GM12878 (cell line): ENCODE data around the gene MYL12B. TPM values are rescaled to one million over a fixed set of nuclear protein-coding genes. Genes with fewer than 3 reads are reported as not detected.

Experiments
- NFIC ChIP-seq: IDR thresholded peaks from 2 replicates; pipeline ENCODE4 v1.6.1; 2012; ENCODE audit warnings: low read depth, mild to moderate bottlenecking, inconsistent platforms, low read length, moderate library complexity
- RAD21 ChIP-seq: IDR thresholded peaks from 2 replicates; pipeline ENCODE4 v1.6.1; 2011; ENCODE audit warnings: mild to moderate bottlenecking, low read depth, low read length, moderate library complexity; ENCODE audit not compliant: insufficient read depth
- RBBP5 ChIP-seq: fragments of 200-600 bp; sonication (generic); conservative IDR thresholded peaks from 2 replicates; pipeline ENCODE4 v1.6.1; 2016
- SIX5 ChIP-seq: IDR thresholded peaks from 2 replicates; pipeline ENCODE4 v1.6.1; 2011; ENCODE audit warnings: mild to moderate bottlenecking, low read depth, low read length, moderate library complexity; ENCODE audit not compliant: severe bottlenecking
- SMARCA5 ChIP-seq: fragments of 450-650 bp; IDR thresholded peaks from 2 replicates; pipeline ENCODE4 v1.6.1; 2017; ENCODE audit warnings: mild to moderate bottlenecking
- SRF ChIP-seq, 2 experiments: IDR thresholded peaks; 2 replicates each; pipeline ENCODE4 v1.6.1; 2011; ENCODE audit warnings: low read depth in 2 of 2, low read length in 2 of 2, mild to moderate bottlenecking in 1 of 2, moderate library complexity in 1 of 2
- STAT3 ChIP-seq: IDR thresholded peaks from 2 replicates; pipeline ENCODE4 v1.6.1; 2011; ENCODE audit warnings: low read depth, low read length, improper control_type of control experiment
- YY1 ChIP-seq: IDR thresholded peaks from 2 replicates; pipeline ENCODE4 v1.6.1; 2011; ENCODE audit warnings: low read depth, mild to moderate bottlenecking, low read length
- ZSCAN29 ChIP-seq: fragments of 450-650 bp; IDR thresholded peaks from 2 replicates; pipeline ENCODE4 v1.6.1; 2017; ENCODE audit warnings: mild to moderate bottlenecking, moderate library complexity
- polyA plus RNA-seq, 11 experiments: library from polyadenylated mRNA; depleted of rRNA in 4 of 11; unstranded in 6 of 11; stranded (reverse) in 5 of 11; fragments of >200 nt; fragmentation: Nextera tagmentation in 4 of 11; fragmentation: Illumina TruSeq in 1 of 11; extraction: Ambion mirVana in 4 of 11; extraction: Trizol in 1 of 11; gene quantifications; 1 replicate in 1 of 11; 2 replicates in 10 of 11; pipeline versions ENCODE4 v1.2.1 to v1.2.3, GENCODE V29; 2011 to 2016; ENCODE audit warnings: inconsistent platforms in 2 of 11, missing spikeins in 2 of 11, low read depth in 1 of 11
- total RNA-seq, 4 experiments: library from RNA; depleted of rRNA in 3 of 4; stranded (reverse); fragments of >200 nt in 3 of 4; fragmentation: Illumina TruSeq in 1 of 4; extraction: Trizol in 1 of 4; gene quantifications; 2 replicates each; pipeline versions ENCODE4 v1.2.1 to v1.2.3, GENCODE V29; 2013 to 2021
- TF ChIP-seq, protein P1 (sequence below), 3 experiments: IDR thresholded peaks in 2 of 3; conservative IDR thresholded peaks in 1 of 3; 2 replicates each; pipeline ENCODE4 v1.5.1; 2011; ENCODE audit warnings: low read depth in 3 of 3, low read length in 3 of 3, mild to moderate bottlenecking in 3 of 3, control low read depth in 2 of 3, moderate library complexity in 2 of 3, inconsistent platforms in 1 of 3, mixed read lengths in 1 of 3; ENCODE audit not compliant: control insufficient read depth in 2 of 3, insufficient read depth in 1 of 3; ENCODE audit errors: extremely low read depth in 1 of 3
- TF ChIP-seq, protein P2 (sequence below): fragments of 450-650 bp; IDR thresholded peaks from 2 replicates; pipeline ENCODE4 v1.6.1; 2016; ENCODE audit warnings: mild to moderate bottlenecking
- TF ChIP-seq, protein P3 (sequence below): fragments of 450-650 bp; IDR thresholded peaks from 2 replicates; pipeline ENCODE4 v1.6.1; 2017; ENCODE audit warnings: borderline replicate concordance
- TF ChIP-seq, protein P4 (sequence below): fragments of 450-650 bp; conservative IDR thresholded peaks from 2 replicates; pipeline ENCODE4 v1.6.1; 2017; ENCODE audit warnings: mild to moderate bottlenecking, moderate library complexity
- TF ChIP-seq, protein P5 (sequence below): IDR thresholded peaks from 2 replicates; pipeline ENCODE4 v1.6.1; 2012; ENCODE audit warnings: improper control_type of control experiment, low read depth, low read length; ENCODE audit not compliant: insufficient replicate concordance

Gene MYL12B
- total and polyA plus RNA-seq, 10 of the 15 experiments (the other 5 are each of a cell fraction or from before 2014, with no cell fraction given), result 179 to 739 (median 400) TPM

DNA sequence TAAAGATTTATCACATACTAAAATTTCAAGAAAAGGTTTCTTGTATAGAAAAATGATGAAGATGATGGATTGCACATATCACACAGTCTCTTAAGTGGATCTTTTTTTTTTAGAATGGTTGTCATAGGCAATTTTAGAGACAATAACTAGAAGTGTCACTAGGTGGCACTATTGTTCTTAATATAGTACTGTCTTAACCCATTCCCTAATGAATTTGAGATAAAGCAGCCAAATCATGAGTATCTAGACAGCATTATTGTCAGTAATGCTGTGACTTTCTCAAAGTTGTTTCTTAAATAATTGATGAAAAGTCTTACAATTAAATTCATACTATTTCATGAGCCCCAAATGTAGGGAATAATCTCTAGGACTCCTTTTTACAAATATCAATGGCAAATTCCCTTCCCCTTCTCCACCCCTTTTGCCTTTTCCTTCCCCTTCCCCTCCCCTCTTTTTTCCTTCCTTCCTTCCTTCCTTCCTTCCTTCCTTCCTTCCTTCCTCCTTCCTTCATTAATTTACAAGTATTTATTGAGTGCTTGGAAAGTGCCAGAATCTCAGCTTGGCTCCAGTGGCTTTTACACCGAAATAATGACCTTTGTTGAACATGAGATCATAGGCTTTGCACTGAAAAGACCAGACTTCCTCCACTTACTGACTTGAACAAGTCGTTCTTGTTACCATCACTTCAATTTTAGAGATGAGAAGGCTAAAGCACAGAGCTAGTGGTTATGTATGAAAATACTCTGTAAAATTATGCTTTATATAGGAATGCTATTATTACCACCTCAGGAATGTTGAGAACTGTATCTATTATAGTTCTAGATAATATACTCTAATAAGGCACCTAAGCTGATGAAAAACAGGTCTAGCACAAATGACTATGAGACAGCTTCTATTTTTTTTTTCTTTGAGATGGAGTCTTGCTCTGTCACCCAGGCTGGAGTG lies 19.8 kb downstream of the MYL12B start (continued):
- no peak for TF ChIP-seq ZSCAN29
- TF ChIP-seq YY1, result no peak
- TF ChIP-seq, protein P1, sequence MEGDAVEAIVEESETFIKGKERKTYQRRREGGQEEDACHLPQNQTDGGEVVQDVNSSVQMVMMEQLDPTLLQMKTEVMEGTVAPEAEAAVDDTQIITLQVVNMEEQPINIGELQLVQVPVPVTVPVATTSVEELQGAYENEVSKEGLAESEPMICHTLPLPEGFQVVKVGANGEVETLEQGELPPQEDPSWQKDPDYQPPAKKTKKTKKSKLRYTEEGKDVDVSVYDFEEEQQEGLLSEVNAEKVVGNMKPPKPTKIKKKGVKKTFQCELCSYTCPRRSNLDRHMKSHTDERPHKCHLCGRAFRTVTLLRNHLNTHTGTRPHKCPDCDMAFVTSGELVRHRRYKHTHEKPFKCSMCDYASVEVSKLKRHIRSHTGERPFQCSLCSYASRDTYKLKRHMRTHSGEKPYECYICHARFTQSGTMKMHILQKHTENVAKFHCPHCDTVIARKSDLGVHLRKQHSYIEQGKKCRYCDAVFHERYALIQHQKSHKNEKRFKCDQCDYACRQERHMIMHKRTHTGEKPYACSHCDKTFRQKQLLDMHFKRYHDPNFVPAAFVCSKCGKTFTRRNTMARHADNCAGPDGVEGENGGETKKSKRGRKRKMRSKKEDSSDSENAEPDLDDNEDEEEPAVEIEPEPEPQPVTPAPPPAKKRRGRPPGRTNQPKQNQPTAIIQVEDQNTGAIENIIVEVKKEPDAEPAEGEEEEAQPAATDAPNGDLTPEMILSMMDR (IDR thresholded peaks at IDR 0.05 in 2 of 3, conservative IDR thresholded peaks at IDR 0.05 in 1 of 3; ENCODE audit: control insufficient read depth in 2 of 3, extremely low read depth in 1 of 3, insufficient read depth in 1 of 3, low read depth in 3 of 3, low read length in 3 of 3), result peak; percentile 35 to 66 (median 46); a peak in 4 of 6 replicates
- TF ChIP-seq NFIC, result no peak
- no peak for TF ChIP-seq SRF (IDR thresholded peaks at IDR 0.05; ENCODE audit: low read depth in 2 of 2, low read length in 2 of 2)
- TF ChIP-seq, protein P2, sequence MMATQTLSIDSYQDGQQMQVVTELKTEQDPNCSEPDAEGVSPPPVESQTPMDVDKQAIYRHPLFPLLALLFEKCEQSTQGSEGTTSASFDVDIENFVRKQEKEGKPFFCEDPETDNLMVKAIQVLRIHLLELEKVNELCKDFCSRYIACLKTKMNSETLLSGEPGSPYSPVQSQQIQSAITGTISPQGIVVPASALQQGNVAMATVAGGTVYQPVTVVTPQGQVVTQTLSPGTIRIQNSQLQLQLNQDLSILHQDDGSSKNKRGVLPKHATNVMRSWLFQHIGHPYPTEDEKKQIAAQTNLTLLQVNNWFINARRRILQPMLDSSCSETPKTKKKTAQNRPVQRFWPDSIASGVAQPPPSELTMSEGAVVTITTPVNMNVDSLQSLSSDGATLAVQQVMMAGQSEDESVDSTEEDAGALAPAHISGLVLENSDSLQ, result peak; percentile 32; the same call in 1 of the 2 replicates
- TF ChIP-seq, protein P3, sequence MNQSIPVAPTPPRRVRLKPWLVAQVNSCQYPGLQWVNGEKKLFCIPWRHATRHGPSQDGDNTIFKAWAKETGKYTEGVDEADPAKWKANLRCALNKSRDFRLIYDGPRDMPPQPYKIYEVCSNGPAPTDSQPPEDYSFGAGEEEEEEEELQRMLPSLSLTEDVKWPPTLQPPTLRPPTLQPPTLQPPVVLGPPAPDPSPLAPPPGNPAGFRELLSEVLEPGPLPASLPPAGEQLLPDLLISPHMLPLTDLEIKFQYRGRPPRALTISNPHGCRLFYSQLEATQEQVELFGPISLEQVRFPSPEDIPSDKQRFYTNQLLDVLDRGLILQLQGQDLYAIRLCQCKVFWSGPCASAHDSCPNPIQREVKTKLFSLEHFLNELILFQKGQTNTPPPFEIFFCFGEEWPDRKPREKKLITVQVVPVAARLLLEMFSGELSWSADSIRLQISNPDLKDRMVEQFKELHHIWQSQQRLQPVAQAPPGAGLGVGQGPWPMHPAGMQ, result no peak
- no peak for TF ChIP-seq RBBP5
- TF ChIP-seq, protein P4, sequence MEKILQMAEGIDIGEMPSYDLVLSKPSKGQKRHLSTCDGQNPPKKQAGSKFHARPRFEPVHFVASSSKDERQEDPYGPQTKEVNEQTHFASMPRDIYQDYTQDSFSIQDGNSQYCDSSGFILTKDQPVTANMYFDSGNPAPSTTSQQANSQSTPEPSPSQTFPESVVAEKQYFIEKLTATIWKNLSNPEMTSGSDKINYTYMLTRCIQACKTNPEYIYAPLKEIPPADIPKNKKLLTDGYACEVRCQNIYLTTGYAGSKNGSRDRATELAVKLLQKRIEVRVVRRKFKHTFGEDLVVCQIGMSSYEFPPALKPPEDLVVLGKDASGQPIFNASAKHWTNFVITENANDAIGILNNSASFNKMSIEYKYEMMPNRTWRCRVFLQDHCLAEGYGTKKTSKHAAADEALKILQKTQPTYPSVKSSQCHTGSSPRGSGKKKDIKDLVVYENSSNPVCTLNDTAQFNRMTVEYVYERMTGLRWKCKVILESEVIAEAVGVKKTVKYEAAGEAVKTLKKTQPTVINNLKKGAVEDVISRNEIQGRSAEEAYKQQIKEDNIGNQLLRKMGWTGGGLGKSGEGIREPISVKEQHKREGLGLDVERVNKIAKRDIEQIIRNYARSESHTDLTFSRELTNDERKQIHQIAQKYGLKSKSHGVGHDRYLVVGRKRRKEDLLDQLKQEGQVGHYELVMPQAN, result no peak
- TF ChIP-seq, protein P5, sequence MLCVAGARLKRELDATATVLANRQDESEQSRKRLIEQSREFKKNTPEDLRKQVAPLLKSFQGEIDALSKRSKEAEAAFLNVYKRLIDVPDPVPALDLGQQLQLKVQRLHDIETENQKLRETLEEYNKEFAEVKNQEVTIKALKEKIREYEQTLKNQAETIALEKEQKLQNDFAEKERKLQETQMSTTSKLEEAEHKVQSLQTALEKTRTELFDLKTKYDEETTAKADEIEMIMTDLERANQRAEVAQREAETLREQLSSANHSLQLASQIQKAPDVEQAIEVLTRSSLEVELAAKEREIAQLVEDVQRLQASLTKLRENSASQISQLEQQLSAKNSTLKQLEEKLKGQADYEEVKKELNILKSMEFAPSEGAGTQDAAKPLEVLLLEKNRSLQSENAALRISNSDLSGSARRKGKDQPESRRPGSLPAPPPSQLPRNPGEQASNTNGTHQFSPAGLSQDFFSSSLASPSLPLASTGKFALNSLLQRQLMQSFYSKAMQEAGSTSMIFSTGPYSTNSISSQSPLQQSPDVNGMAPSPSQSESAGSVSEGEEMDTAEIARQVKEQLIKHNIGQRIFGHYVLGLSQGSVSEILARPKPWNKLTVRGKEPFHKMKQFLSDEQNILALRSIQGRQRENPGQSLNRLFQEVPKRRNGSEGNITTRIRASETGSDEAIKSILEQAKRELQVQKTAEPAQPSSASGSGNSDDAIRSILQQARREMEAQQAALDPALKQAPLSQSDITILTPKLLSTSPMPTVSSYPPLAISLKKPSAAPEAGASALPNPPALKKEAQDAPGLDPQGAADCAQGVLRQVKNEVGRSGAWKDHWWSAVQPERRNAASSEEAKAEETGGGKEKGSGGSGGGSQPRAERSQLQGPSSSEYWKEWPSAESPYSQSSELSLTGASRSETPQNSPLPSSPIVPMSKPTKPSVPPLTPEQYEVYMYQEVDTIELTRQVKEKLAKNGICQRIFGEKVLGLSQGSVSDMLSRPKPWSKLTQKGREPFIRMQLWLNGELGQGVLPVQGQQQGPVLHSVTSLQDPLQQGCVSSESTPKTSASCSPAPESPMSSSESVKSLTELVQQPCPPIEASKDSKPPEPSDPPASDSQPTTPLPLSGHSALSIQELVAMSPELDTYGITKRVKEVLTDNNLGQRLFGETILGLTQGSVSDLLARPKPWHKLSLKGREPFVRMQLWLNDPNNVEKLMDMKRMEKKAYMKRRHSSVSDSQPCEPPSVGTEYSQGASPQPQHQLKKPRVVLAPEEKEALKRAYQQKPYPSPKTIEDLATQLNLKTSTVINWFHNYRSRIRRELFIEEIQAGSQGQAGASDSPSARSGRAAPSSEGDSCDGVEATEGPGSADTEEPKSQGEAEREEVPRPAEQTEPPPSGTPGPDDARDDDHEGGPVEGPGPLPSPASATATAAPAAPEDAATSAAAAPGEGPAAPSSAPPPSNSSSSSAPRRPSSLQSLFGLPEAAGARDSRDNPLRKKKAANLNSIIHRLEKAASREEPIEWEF, result no peak
- no peak for TF ChIP-seq STAT3
- TF ChIP-seq SMARCA5, result no peak
- peak; percentile 75 for TF ChIP-seq RAD21
- no peak for TF ChIP-seq SIX5
